IPS-18c (cell line): ENCODE measurements around the gene LOXL3.
A peak's percentile ranks its signal among the peaks of the same experiment; 100 is the strongest.

Experiments
- H3K4me3 ChIP-seq: 2 replicates; pipeline ENCODE4 v1.7.0; 2013; ENCODE audit warnings: low read depth, mild to moderate bottlenecking, low read length, moderate library complexity; ENCODE audit not compliant: insufficient read depth
- H3K9me3 ChIP-seq: one replicate; pipeline ENCODE4 v1.6.1; 2013; ENCODE audit warnings: mild to moderate bottlenecking, low read length, moderate library complexity; ENCODE audit not compliant: control insufficient read depth, insufficient read depth

The LOXL3 gene

DNA sequence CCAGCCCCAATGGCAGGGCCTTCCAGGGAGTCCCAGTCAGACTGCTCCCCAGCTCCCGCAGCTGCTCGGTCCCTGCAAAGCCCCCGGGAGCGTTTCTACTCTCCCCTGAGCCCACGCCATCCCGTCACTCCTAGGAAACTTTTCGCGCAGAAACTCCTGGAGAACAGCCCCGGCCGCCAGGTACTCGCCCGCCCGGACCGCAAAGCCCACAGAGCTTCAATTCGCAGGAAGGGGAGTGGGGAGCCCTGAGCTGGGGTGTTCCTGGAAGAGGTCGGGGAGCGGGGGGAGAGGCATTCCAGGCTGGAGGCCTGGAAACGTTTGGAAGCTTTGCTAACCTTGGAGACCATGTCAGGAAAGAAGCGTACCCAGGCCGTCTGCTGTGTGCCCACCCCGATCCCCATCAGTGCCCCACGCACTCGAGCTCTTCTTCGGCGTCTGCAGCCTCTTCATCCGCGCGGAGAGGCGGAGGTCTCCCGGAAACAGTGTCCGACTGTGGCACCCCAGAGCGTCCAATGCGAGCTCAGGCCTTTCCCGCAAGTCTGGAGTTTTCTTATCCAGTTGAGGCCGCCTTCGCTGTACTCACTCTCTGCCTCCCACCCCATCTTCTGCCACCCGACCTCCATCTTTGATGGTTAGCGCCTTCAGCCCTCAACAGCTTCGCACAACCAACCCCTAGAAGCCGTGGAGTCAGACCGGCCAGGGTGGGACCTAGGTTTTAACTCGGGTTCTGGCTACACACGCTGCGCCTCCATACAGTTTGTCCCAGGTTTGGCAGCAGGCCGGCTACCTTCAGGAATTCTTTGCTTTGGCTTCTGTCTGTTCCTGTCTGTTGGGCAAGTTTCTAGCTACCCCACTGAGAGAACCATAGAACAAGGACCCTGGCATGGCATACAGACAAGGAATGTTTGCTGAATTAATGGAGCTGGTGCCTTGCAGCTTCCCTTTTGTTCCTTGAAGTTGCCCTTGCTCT is 50.0 kb downstream of the LOXL3 start:
- H3K4me3 ChIP-seq = peak overlapping the region; percentile 68
- no peaks in the 10 kb centered on the region for H3K9me3 ChIP-seq

DNA sequence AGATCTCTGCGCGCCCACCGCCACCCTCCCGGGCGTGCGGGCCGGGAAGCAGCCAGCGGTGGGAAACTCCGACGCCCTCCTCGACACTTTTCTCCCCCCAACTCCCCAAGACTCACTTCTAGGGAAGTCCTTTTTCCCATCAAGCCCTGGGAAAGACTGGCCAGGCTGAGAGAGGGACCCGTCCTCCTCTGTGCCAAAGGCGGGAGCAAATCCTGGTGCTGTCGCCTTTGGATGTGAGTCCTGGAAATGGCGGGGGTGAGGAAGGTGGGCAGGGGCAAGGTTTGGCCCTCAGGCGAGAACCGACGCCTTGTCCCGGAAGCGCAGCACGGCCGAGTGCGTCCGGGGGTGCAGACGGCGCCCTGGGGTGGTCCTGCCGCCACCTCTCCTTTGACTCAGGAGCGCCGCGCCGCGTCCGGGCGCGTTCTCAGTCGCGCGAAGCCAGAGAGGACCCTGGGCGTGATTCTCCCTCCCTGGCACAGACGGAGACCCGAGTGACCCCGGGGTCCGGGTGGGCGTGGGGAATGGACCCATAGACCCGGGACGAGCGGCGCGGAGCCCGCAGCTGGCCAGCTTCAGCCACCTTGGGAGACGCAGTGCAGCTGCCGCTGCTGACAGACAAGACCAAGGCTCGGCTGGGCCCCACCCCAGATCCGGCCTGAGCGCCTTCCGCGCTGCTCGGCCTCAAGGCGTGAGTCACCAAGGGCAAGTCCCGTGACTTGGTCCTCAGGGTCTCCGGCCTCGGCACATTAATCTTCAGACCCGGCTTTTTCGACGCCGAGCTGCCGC is 50.8 kb downstream of the LOXL3 start:
- H3K4me3 ChIP-seq = peak overlapping the region; percentile 68
- no peaks in the 10 kb centered on the region for H3K9me3 ChIP-seq

DNA sequence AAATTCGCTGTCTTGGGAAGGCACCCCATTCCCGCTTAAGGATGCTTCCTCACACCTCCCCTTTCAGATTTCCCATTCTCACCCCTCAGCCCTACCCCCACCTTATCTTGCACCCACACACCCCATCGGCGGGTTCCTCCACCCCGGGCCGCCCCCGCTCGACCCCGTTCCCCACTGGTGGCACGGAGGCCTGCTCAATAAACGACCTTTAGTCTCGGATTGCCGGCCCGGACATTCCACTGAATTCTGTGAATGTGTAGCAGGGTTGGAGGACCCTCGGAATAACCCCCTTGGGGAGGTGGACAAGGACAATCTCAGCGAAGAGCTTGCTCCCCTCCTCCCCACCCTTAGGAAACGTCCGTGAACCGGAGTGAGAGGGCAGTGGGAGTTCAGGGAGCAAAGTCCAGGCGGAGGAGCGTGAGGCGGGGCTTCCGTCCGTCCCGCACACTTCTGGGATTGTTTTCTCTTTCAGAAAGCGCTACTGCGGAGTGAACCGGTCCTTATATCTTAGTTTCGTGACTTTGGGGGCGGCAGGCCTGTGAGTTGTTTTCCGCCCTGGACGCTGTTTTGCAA is 51.5 kb downstream of the LOXL3 start:
- H3K9me3 ChIP-seq = no peaks in the 10 kb centered on the region
- peak overlapping the region; percentile 68 for H3K4me3 ChIP-seq

DNA sequence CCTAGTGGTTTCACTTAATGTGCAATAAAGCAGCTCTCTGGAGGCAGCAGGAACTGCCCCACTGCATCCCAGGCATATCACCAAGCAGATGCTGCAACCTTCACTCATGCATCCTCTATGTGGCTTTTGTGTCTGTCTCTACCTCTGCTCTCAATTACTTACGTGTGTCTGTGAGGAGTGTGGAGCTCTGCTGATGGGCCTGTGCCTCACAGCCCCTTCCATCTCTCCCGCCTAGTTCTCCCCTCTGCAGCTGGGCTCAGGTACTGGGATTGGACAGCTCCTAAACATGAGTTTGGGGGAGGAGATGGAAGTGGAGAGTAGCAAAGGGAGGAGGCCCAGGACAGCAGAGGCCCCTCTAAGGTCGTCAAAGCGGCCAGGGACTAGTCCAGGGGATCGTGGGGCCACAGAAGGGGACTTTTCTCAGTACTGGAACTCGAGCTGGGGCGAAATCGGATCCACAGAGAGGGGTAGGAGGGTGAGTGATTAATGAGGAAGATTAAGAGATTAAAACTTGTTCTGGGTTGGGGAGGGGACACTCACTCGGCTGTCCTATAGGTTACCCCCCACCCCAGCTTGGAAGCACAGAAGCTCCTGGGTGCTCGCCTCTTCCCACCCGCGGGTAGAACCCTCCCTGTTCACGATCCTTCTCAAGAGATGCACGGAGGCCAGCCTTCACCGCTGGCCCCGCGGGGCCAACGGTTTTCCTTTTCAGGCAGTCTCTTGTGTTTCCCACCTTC is 52.2 kb downstream of the LOXL3 start:
- no peaks in the 10 kb centered on the region for H3K9me3 ChIP-seq
- H3K4me3 ChIP-seq = 0 out of 2 replicates have a peak overlapping the region, but pooled peaks have one; percentile 68

DNA sequence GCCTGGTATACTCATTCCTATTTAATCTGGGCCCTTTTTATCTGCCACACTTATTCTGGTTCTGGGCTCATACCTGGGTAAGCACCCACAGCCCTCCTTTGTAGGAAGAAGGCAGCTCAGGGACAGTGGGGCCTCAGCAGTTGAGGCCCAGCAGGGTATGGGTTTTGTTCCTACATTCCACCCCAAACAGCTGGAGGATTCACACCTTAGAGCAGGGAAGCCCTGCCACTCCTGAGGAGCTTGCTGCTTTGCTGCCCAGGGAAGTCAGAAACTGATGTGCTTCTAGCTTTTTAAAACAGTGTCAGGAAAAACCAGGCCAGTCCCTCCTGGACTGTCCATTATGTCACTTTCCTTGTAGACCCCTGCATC is 53.2 kb downstream of the LOXL3 start:
- Histone ChIP-seq H3K9me3 (no peaks in the 10 kb centered on the region), H3K4me3 (no peak overlapping the region)

DNA sequence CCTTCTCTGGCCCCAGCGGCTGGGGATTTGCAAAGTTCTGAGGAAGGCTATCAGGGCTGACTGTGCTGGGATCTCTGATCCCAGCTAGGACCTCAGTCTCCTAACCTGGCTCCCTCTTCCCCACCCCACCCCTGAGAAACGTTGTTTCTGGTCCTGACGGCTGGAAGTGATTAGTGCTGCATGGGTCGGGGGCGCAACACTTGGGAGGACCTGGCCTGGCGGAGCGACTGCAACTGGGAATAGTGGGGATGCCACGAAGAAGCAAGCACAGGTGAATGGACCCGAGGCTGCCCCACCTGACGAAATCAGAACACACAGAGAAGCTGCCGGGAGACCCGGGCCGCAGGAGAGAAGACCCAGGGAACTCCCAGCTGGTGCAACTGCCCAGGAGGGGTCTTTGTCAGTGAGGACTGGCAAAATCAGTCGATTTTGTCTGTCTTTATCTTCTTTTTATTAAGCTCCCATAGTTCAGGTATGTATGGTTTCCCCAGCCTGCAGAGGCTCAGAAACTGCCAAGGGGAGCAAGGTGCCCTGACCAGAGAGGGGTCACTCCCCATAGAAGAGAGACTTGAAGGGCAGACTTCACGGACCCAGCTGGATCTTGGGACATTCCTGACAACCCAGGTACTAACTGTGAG is 53.7 kb downstream of the LOXL3 start:
- H3K9me3 ChIP-seq = no peaks in the 10 kb centered on the region
- H3K4me3 ChIP-seq = peak overlapping the region; percentile 55

DNA sequence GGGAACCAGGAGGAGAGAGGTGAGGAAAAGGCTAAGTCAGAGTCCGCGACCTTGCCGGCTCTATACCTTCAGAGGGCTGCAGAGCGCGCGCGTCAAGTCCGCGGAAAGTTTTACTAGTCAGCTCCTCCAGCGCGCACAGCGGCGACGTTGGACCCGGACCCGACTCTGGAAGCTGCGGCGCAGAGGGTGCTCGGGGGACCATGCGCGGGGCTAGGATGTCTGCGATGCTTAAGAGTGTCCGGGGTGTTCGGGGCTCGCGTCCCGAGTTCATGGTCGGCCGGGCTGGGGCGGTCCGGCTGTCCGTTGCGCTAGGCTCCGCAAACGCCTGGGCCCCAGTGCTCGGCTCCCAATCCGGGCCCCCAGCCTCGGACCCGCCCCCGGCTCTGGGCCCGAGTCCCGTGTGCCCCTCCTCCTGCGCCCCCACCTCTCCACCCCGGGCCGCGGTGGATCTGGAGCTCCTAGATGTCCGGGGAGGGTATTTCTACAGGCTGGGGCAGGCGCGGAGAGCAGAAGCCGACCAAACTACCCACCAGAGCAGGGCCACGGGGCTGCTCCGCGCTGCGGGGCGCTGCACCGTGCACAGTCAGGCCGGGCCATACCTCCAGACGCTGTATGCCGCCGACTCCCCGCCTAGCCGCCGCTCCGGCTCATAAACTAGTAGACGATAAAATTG is 54.3 kb downstream of the LOXL3 start, which contains the start of gene LBX2:
LBX2 (minus strand) TSS at position 337 of the 673 bp plus-strand sequence; CDS start at position 271, 66 bp downstream.
- peak within 1 kb of the TSS; percentile 55 for H3K4me3 ChIP-seq
- no peaks in the 10 kb centered on the region for H3K9me3 ChIP-seq

DNA sequence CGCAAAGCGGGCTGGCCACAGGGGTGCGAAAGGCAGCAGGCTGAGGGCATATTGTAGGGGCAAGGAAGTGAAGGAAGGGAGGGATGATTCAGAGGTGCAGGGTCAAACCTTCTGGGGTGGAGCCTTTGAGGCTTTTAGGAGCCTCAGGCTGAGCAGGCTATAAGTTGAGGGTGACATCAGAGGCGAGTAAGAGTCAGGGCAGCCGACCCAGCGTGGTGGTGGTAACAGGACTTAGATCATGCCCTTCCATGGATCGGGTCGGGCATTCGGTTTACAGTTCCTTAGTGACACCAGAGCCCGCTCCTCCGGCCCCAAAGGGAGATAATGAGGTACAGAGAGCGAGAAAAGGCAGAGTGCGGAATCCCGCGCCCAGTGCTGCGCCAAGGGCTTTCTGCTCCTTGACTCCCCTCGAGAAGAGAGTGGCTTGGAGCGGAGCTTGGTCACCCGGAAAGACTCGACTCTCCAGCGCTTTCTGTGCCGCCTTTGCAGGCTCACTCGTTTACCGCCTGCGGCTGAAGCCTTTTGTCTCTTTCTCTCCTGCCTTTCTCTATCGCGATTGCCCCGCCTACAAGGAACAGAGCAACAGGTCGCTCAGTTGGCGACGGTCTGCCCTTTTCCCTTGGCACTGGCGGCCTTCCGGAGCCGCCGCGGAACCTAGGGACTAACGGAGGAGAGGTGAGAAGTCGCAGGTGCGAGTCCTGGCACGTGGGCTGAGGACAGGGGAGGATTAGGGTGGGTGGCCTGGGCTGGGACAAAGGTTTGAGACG is 55.1 kb downstream of the LOXL3 start:
- Histone ChIP-seq H3K9me3 (no peaks in the 10 kb centered on the region), H3K4me3 (peak overlapping the region; percentile 55)

DNA sequence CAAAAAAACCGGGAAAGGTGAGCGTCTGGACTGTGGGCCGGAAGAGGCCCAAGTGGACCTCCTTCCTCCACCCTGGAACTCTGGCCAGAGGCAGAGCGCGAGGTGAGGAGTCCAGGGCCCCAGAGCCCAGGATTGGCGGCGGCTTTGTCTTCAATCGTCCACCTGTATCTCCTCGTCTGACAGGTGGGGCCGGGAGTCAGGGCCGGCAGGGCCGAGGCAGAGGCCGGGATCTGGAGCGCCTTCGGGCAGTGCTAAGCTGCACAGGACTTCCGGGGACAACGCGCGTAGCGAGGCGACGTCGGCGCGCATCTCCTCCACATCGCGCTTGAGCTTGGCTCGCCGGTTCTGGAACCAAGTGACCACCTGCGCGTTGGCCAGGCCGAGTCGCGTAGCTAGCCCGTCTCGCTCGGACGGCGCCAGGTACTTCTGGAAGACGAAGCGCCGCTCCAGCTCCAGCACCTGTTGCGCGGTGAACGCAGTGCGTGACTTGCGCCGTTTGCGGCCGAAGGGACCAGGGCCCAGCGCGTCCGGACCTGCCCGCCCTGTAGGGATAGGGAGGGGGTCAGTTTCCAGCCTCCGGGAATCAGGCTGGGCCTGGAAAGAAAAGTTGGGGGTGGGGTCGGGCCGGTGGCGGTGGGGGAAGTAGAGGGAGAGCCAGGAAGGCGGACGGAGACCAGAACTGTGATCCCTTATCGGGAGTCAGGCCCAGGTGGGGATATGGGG is 55.8 kb downstream of the LOXL3 start:
- H3K4me3 ChIP-seq = peak overlapping the region; percentile 55

DNA sequence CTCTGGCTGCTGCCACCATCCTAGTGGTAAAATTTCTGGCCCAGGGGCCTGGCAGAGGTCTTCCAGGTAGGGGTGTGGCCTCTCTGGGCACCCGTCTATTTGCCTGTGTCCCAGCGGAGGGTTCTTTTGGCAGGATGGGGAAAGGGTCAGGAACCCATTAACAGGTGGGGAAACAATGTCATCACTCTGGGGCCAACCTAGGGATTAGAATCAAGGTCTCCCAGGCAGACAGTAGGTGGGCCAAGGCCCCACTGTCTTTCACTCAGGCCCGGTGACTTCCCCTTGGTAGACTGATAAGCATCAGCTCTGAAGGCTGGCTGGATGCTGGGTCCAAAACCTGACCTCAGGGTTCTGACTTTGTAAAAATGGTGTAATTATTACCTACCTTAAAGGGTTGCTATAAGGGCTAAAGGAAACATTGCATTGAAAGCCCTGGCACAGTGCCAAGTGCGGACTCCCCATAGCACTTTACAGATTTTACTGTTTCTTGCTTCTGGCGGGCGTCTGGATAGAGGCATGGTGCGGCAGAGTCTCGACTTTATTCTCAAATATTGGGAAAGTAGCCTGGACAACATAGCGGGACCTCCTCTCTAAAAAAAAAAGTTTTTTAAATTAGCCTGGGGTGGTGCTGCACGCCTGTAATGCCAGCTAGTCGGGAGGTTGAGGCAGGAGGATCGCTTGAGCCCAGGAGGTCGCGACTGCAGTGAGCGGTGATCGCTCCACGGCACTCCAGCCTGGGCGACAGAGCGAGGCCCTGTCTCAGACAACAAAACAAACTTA is 56.6 kb downstream of the LOXL3 start:
- peak overlapping the region; percentile 55 for H3K4me3 ChIP-seq
- H3K9me3 ChIP-seq = no peaks in the 10 kb centered on the region

More for the DNA sequence above, 55.8 kb downstream of the LOXL3 start:
- no peaks in the 10 kb centered on the region for H3K9me3 ChIP-seq

DNA sequence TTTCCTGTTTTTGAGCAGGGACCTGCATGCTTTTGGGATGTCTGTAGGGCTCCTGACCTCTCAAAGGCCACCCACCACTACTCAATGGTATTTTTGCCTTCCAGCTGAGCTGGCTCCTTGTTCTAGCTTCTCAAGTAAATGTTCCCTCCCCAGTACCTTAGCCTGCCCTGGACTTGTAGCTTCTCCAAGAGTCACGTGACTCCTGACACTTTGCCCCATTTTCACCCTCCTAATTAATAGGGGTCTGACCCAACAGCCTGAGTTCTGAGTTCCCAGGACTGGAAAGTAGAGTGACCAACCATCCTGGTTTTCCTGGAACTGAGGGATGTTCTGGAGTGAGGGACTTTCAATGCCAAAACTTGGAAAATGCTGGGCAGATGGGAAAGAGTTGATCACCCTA is 58.3 kb downstream of the LOXL3 start:
- no peaks in the 10 kb centered on the region for H3K9me3 ChIP-seq
- H3K4me3 ChIP-seq = no peak overlapping the region

DNA sequence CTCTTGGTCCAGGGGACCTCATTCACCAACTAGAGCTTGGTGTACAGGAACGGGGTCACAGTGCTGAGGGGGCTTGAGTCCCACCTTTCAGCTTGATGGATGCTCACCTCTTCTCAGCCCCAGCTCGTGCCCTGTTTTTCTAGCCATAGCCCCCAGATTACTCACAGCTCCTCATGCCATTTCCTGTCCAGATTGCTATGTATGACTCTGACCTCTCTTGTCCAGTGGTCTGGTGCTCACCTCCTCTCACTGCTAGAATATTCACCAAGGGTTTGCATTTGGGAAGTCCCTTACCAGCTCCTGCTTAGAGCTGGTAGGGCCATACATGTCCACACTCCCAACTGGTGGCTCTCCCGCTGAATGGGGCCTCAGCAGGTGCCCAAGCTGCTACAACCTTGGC is 60.2 kb downstream of the LOXL3 start:
- Histone ChIP-seq H3K9me3 (no peaks in the 10 kb centered on the region), H3K4me3 (no peak overlapping the region)

DNA sequence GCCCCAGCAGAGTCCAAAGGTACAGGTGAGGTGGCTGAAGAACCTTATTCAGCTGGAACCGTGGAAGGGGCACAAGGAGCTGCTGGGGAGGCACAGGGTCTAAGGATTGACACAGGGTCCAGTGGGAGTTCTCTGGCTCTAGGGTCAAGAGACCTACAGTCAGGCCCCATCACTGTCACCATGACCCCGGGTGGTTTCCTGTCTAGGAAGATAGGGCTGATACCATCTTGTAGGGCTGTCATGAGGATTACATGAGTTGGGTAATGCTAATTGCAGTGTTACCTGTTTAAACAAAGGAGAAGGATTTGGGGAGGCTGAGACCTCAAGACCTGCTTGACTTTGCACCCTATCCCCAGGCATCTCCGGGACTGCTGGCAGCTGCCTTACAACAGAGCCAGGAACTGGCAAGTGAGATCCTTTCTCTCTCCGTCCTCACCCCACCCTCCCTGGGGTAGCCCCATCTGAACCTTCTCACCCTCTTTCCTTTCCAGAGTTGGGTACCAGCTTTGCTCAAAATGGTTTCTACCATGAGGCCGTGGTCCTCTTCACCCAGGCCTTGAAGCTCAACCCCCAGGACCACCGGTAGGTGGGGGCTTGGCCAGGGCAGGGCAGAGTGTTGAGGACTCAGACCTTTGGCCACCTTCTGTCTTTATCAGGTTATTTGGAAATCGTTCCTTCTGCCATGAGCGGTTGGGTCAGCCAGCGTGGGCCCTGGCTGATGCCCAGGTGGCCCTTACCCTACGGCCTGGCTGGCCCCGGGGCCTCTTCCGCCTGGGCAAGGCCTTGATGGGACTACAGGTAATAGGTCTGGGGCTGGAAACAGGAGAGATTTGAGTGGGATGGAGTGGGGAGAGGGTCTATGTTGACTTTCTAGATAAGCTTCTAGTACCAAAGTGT is 61.8 kb downstream of the LOXL3 start:
- no peak overlapping the region for H3K4me3 ChIP-seq
- H3K9me3 ChIP-seq = no peaks in the 10 kb centered on the region
